MM.1S (cell line): ENCODE results near the gene KLHL13.

Experiments used
- DNase-seq: peaks from one replicate; pipeline ENCODE4 v3.0.0-alpha.2; 2015
- H2AFZ ChIP-seq: fragments of 300-600 bp; sonication (generic); 2 replicates; pipeline ENCODE4 v1.6.0; 2016; ENCODE audit warnings: antibody characterized with exemption, low read length
- H3F3A ChIP-seq: fragments of 300-600 bp; sonication (generic); 2 replicates; pipeline ENCODE4 v1.6.1; 2016; ENCODE audit warnings: mild to moderate bottlenecking, antibody characterized with exemption, low read length, moderate library complexity, mixed read lengths; ENCODE audit not compliant: insufficient read depth
- H3K27ac ChIP-seq: fragments of 300-600 bp; sonication (generic); 2 replicates; pipeline ENCODE4 v1.5.1; 2016; ENCODE audit warnings: mild to moderate bottlenecking, low read length
- H3K27me3 ChIP-seq: fragments of 300-600 bp; sonication (generic); replicated peaks from 2 replicates; pipeline ENCODE4 v1.6.0; 2016; ENCODE audit warnings: low read length; ENCODE audit not compliant: insufficient read depth
- H3K36me3 ChIP-seq: fragments of 300-600 bp; sonication (generic); replicated peaks from 2 replicates; pipeline ENCODE4 v1.6.1; 2016; ENCODE audit warnings: mild to moderate bottlenecking, low read length, mixed read lengths; ENCODE audit not compliant: insufficient read depth
- H3K4me1 ChIP-seq: fragments of 300-600 bp; sonication (generic); 2 replicates; pipeline ENCODE4 v1.6.1; 2016; ENCODE audit warnings: low read length, mixed read lengths
- H3K4me2 ChIP-seq: fragments of 300-600 bp; sonication (generic); 2 replicates; pipeline ENCODE4 v1.6.0; 2016; ENCODE audit warnings: low read depth, low read length
- H3K4me3 ChIP-seq: fragments of 300-600 bp; sonication (generic); 2 replicates; pipeline ENCODE4 v1.5.1; 2016; ENCODE audit warnings: low read length, mixed read lengths
- H3K79me2 ChIP-seq: fragments of 300-600 bp; sonication (generic); 2 replicates; pipeline ENCODE4 v1.6.1; 2016; ENCODE audit warnings: mixed run types, low read length, mixed read lengths
- H3K9ac ChIP-seq: fragments of 300-600 bp; sonication (generic); 2 replicates; pipeline ENCODE4 v1.6.1; 2016; ENCODE audit warnings: low read length, mixed read lengths
- H3K9me2 ChIP-seq: fragments of 300-600 bp; sonication (generic); replicated peaks from 2 replicates; pipeline ENCODE4 v1.6.1; 2016; ENCODE audit warnings: mild to moderate bottlenecking, low read length, mixed read lengths; ENCODE audit not compliant: insufficient read depth
- H3K9me3 ChIP-seq: fragments of 300-600 bp; sonication (generic); replicated peaks from 2 replicates; pipeline ENCODE4 v1.6.1; 2016; ENCODE audit warnings: mild to moderate bottlenecking, low read length, mixed read lengths; ENCODE audit not compliant: insufficient read depth
- H4K20me1 ChIP-seq: fragments of 300-600 bp; sonication (generic); 2 replicates; pipeline ENCODE4 v1.6.1; 2016; ENCODE audit warnings: mild to moderate bottlenecking, low read length, moderate library complexity, mixed read lengths; ENCODE audit not compliant: insufficient read depth
- CTCF ChIP-seq: fragments of 300-600 bp; sonication (generic); IDR thresholded peaks from 2 replicates; pipeline ENCODE4 v1.5.1; 2016; ENCODE audit warnings: antibody characterized with exemption, low read length, mixed read lengths
- EZH2 ChIP-seq: fragments of 300-600 bp; sonication (generic); optimal IDR thresholded peaks from 2 replicates; pipeline ENCODE3; 2017; ENCODE audit warnings: low read depth, mild to moderate bottlenecking, antibody characterized with exemption, low read length, mixed read lengths
- EZH2phosphoT487 ChIP-seq: fragments of 300-600 bp; sonication (generic); IDR thresholded peaks from 2 replicates; pipeline ENCODE4 v1.6.1; 2018; ENCODE audit warnings: antibody characterized with exemption, low read length

KLHL13 gene

GRCh38 chrX:118038614-118039365 lies 77.8 kb downstream of the KLHL13 start:
- H3F3A ChIP-seq: no peaks in the 10 kb centered on the region
- H3K27ac ChIP-seq: no peak overlapping the region
- H3K4me2 ChIP-seq: no peak overlapping the region
- H3K9me2 ChIP-seq: no peaks in the 10 kb centered on the region
- H3K4me1 ChIP-seq: no peaks in the 10 kb centered on the region
- H3K4me3 ChIP-seq: no peak overlapping the region
- H3K79me2 ChIP-seq: no peaks in the 10 kb centered on the region
- no peaks in the 10 kb centered on the region for H4K20me1 ChIP-seq
- no peaks in the 10 kb centered on the region for H3K9me3 ChIP-seq
- H3K9ac ChIP-seq: no peak overlapping the region
- no peak for DNase-seq
- no peaks in the 10 kb centered on the region for H3K36me3 ChIP-seq
- TF ChIP-seq EZH2 (no peak), CTCF (no peak), EZH2phosphoT487 (no peak)
- no peaks in the 10 kb centered on the region for H3K27me3 ChIP-seq
- H2AFZ ChIP-seq: no peak overlapping the region

DNA sequence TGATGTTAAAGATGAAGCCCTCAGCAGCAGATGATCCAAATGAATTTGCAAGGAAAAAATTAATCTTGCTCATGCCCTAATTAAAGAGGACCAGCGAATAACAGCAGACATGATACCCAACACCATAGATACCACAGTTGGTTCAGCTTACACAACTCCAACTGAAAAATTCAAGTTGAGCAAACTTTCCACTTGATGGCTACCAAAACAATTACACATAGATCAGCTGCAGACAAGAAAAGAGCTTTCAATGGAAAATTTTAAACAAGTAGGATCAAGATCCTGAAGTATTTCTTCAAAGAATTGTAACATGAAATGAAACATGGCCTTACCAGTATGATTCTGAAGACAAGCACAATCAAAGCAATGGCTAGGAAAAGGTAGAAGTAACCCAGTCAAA lies 90.0 kb downstream of the KLHL13 start:
- Histone ChIP-seq H3K9ac (no peak overlapping the region), H3K4me1 (no peaks in the 10 kb centered on the region), H3K4me3 (no peak overlapping the region), H3K4me2 (no peak overlapping the region), H3K36me3 (no peaks in the 10 kb centered on the region), H3K9me3 (no peaks in the 10 kb centered on the region), H4K20me1 (no peaks in the 10 kb centered on the region), H3K27me3 (no peaks in the 10 kb centered on the region), H3K9me2 (no peaks in the 10 kb centered on the region), H3K27ac (no peak overlapping the region), H3F3A (no peaks in the 10 kb centered on the region), H2AFZ (no peak overlapping the region), H3K79me2 (no peaks in the 10 kb centered on the region)
- no peak for DNase-seq
- TF ChIP-seq EZH2: no peak
- TF ChIP-seq CTCF: no peak

GRCh38 chrX:118025226-118025625 lies 91.4 kb downstream of the KLHL13 start:
- H4K20me1 ChIP-seq: no peaks in the 10 kb centered on the region
- TF ChIP-seq CTCF: no peak
- TF ChIP-seq EZH2phosphoT487: no peak
- TF ChIP-seq EZH2: no peak
- H3K4me1 ChIP-seq: no peaks in the 10 kb centered on the region
- H3K9ac ChIP-seq: no peak overlapping the region
- no peak overlapping the region for H3K4me3 ChIP-seq
- no peak overlapping the region for H3K27ac ChIP-seq
- no peaks in the 10 kb centered on the region for H3K79me2 ChIP-seq
- H3K36me3 ChIP-seq: no peaks in the 10 kb centered on the region
- H3K27me3 ChIP-seq: no peaks in the 10 kb centered on the region
- H3K9me3 ChIP-seq: no peaks in the 10 kb centered on the region
- H3F3A ChIP-seq: no peaks in the 10 kb centered on the region
- no peaks in the 10 kb centered on the region for H3K9me2 ChIP-seq
- H3K4me2 ChIP-seq: no peak overlapping the region
- H2AFZ ChIP-seq: no peak overlapping the region
- no peak for DNase-seq
